Ovary (tissue), 3 donors: Measurements from ENCODE around the gene MKNK2.

ENCODE experiments used
- CTCF ChIP-seq, 3 donors: fragments of 450-650 bp in 2 of 3; fragments of 200-600 bp in 1 of 3; IDR thresholded peaks; one replicate each; pipeline versions ENCODE4 v1.5.1 to v1.8.0; 2016 to 2022; ENCODE audit warnings: antibody characterized with exemption in 3 of 3, mild to moderate bottlenecking in 1 of 3
- POLR2A ChIP-seq: fragments of 450-650 bp; IDR thresholded peaks from one replicate; pipeline ENCODE4 v1.6.1; 2017; ENCODE audit warnings: antibody characterized with exemption, mild to moderate bottlenecking, moderate library complexity
- donor health status: DM: no; HTN: no; CAD: no.

- TF ChIP-seq CTCF (IDR thresholded peaks at IDR 0.05) = no peak
- no peak for TF ChIP-seq POLR2A
Observed at GRCh38 chr19:2099054-2099501, 48.0 kb upstream of the MKNK2 start.
